ENCODE data around the gene CLN6. TPM values are rescaled to one million over a fixed set of nuclear protein-coding genes. Genes with fewer than 3 reads are reported as not detected.

CLN6 gene
- total and polyA plus RNA-seq, 9 of the 15 experiments (the other 6 are each of a cell fraction or from before 2014, with no cell fraction given), result 0.71 to 53.3 (median 39.3) TPM

- TF ChIP-seq MYNN (IDR thresholded peaks at IDR 0.05) (no peak), MYNN (CRISPR knock-in tag; IDR thresholded peaks at IDR 0.05) (no peak), RFX7 (CRISPR knock-in tag; IDR thresholded peaks at IDR 0.05) (no peak), NFE2 (IDR thresholded peaks at IDR 0.05; ENCODE audit: low read depth) (peak; percentile 71), TAF7 (tag; IDR thresholded peaks at IDR 0.05) (no peak), HLTF (IDR thresholded peaks at IDR 0.05) (no peak), SIRT6 (IDR thresholded peaks at IDR 0.05; ENCODE audit: low read depth, low read length) (no peak), ZNF146 (CRISPR knock-in tag; IDR thresholded peaks at IDR 0.05; ENCODE audit: unreplicated experiment) (no peak), PPARD (CRISPR knock-in tag; IDR thresholded peaks at IDR 0.05) (no peak), CTCFL (IDR thresholded peaks at IDR 0.05; ENCODE audit: borderline replicate concordance, insufficient read depth, low read depth, low read length, poor library complexity, severe bottlenecking) (no peak), NR2C1 (IDR thresholded peaks at IDR 0.05) (no peak), NR2C1 (tag; IDR thresholded peaks at IDR 0.05) (no peak), DNMT1 (IDR thresholded peaks at IDR 0.05) (no peak), NEUROD1 (IDR thresholded peaks at IDR 0.05; ENCODE audit: borderline replicate concordance, low read depth, low read length, partially characterized antibody) (no peak), TCF15 (CRISPR knock-in tag; IDR thresholded peaks at IDR 0.05) (no peak), BCL6 (CRISPR knock-in tag; IDR thresholded peaks at IDR 0.05) (no peak), SMARCB1 (IDR thresholded peaks at IDR 0.05; ENCODE audit: insufficient read length, low read depth) (no peak), KDM2B (CRISPR knock-in tag; IDR thresholded peaks at IDR 0.05) (no peak), RBM25 (IDR thresholded peaks at IDR 0.05; ENCODE audit: low read depth, low read length, severe bottlenecking) (peak; percentile 8)
- TF ChIP-seq, protein P1, sequence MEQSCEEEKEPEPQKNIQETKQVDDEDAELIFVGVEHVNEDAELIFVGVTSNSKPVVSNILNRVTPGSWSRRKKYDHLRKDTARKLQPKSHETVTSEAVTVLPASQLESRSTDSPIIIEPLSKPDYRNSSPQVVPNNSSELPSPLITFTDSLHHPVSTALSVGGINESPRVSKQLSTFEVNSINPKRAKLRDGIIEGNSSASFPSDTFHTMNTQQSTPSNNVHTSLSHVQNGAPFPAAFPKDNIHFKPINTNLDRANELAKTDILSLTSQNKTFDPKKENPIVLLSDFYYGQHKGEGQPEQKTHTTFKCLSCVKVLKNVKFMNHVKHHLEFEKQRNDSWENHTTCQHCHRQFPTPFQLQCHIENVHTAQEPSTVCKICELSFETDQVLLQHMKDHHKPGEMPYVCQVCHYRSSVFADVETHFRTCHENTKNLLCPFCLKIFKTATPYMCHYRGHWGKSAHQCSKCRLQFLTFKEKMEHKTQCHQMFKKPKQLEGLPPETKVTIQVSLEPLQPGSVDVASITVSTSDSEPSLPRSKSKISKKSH (CRISPR knock-in tag; IDR thresholded peaks at IDR 0.05), result no peak
- TF ChIP-seq, protein P2, sequence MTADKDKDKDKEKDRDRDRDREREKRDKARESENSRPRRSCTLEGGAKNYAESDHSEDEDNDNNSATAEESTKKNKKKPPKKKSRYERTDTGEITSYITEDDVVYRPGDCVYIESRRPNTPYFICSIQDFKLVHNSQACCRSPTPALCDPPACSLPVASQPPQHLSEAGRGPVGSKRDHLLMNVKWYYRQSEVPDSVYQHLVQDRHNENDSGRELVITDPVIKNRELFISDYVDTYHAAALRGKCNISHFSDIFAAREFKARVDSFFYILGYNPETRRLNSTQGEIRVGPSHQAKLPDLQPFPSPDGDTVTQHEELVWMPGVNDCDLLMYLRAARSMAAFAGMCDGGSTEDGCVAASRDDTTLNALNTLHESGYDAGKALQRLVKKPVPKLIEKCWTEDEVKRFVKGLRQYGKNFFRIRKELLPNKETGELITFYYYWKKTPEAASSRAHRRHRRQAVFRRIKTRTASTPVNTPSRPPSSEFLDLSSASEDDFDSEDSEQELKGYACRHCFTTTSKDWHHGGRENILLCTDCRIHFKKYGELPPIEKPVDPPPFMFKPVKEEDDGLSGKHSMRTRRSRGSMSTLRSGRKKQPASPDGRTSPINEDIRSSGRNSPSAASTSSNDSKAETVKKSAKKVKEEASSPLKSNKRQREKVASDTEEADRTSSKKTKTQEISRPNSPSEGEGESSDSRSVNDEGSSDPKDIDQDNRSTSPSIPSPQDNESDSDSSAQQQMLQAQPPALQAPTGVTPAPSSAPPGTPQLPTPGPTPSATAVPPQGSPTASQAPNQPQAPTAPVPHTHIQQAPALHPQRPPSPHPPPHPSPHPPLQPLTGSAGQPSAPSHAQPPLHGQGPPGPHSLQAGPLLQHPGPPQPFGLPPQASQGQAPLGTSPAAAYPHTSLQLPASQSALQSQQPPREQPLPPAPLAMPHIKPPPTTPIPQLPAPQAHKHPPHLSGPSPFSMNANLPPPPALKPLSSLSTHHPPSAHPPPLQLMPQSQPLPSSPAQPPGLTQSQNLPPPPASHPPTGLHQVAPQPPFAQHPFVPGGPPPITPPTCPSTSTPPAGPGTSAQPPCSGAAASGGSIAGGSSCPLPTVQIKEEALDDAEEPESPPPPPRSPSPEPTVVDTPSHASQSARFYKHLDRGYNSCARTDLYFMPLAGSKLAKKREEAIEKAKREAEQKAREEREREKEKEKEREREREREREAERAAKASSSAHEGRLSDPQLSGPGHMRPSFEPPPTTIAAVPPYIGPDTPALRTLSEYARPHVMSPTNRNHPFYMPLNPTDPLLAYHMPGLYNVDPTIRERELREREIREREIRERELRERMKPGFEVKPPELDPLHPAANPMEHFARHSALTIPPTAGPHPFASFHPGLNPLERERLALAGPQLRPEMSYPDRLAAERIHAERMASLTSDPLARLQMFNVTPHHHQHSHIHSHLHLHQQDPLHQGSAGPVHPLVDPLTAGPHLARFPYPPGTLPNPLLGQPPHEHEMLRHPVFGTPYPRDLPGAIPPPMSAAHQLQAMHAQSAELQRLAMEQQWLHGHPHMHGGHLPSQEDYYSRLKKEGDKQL (CRISPR knock-in tag; IDR thresholded peaks at IDR 0.05; ENCODE audit: borderline replicate concordance), result no peak
Observed at GRCh38 chr15:68235022-68235421, 5.5 kb upstream of the CLN6 start (continued).
